Fibroblast of the aortic adventitia (primary cell): Measurements from ENCODE around the gene CXCR4. TPM values are rescaled to one million over a fixed set of nuclear protein-coding genes. Genes with fewer than 3 reads are reported as not detected.
"Not testable (repeated sequence)": the region's sequence is repeated elsewhere in the genome, so short reads cannot be mapped to it uniquely, and the experiment has no call there.

Source experiments
- DNase-seq: peaks from one replicate; pipeline ENCODE4 v3.0.0-alpha.2; 2010; ENCODE audit warnings: low read depth
- H3K4me3 ChIP-seq: 2 replicates; pipeline ENCODE4 v1.5.1; 2011; ENCODE audit warnings: low read depth, mild to moderate bottlenecking, control low read depth, low read length, moderate library complexity
- total RNA-seq: library from RNA; depleted of rRNA; stranded (reverse); fragments of >200 nt; gene quantifications from 2 replicates; pipeline ENCODE4 v1.2.3, GENCODE V29; 2012; ENCODE audit warnings: low replicate concordance
- TF ChIP-seq, protein P1 (sequence below): IDR thresholded peaks from 2 replicates; pipeline ENCODE4 v1.5.1; 2011; ENCODE audit warnings: mild to moderate bottlenecking, low read length, control low read depth, inconsistent platforms; ENCODE audit not compliant: insufficient read depth

Gene CXCR4
- total RNA-seq, 1 donor: 0.27 TPM

DNA sequence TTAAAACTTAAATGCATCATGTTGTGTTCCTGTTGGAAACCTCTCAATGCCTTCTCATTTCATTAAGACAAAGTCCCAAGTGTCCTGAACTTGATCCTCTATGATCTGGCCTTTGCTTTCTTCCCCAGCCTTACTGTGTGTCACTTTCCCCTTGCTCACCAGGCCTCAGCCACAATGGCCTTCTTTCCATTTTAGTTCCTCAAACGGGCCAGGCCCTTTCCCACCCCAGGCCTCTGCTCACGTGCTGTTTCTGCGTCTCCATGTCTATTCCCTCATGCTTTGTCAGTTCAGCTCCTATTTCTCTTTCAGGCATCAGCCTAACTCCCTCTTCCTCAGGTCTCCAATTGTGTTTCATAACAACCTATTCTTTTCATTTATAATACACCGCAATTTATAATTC, 19.5 kb downstream of the CXCR4 start:
- TF ChIP-seq, protein P1, sequence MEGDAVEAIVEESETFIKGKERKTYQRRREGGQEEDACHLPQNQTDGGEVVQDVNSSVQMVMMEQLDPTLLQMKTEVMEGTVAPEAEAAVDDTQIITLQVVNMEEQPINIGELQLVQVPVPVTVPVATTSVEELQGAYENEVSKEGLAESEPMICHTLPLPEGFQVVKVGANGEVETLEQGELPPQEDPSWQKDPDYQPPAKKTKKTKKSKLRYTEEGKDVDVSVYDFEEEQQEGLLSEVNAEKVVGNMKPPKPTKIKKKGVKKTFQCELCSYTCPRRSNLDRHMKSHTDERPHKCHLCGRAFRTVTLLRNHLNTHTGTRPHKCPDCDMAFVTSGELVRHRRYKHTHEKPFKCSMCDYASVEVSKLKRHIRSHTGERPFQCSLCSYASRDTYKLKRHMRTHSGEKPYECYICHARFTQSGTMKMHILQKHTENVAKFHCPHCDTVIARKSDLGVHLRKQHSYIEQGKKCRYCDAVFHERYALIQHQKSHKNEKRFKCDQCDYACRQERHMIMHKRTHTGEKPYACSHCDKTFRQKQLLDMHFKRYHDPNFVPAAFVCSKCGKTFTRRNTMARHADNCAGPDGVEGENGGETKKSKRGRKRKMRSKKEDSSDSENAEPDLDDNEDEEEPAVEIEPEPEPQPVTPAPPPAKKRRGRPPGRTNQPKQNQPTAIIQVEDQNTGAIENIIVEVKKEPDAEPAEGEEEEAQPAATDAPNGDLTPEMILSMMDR: no peak
- no peak for DNase-seq
- H3K4me3 ChIP-seq: no peak overlapping the region

GRCh38 chr2:136093583-136093982, 24.4 kb downstream of the CXCR4 start:
- TF ChIP-seq, protein P1: no peak
- DNase-seq: no peak
- no peak overlapping the region for H3K4me3 ChIP-seq

- TF ChIP-seq, protein P1: no peak
- no peak overlapping the region for H3K4me3 ChIP-seq
- DNase-seq: no peak
These were observed 26.1 kb downstream of the CXCR4 start for GRCh38 chr2:136091899-136092298.

DNA sequence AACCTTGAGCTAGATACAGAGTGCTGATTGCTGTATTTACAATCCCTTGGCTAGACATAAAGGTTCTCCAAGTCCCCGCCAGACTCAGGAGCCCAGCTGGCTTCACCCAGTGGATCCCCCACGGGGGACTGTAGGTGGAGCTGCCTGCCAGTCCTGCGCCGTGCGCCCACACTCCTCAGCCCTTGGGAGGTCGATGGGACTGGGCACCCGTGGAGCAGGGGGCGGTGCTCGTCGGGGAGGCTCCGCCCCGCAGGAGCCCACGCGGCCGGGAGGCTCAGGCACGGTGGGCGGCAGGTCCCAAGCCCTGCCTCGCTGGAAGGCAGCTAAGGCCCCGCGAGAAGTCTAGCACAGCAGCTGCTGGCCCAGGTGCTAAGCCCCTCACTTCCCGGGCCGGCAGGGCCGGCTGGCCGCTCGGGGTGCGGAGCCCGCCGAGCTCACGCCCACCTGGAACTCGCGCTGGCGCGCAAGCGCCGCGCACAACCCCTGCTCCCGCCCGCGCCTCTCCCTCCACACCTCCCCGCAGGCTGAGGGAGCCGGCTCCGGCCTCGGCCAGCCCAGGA, 30.0 kb downstream of the CXCR4 start:
- H3K4me3 ChIP-seq: not testable (repeated sequence)

DNA sequence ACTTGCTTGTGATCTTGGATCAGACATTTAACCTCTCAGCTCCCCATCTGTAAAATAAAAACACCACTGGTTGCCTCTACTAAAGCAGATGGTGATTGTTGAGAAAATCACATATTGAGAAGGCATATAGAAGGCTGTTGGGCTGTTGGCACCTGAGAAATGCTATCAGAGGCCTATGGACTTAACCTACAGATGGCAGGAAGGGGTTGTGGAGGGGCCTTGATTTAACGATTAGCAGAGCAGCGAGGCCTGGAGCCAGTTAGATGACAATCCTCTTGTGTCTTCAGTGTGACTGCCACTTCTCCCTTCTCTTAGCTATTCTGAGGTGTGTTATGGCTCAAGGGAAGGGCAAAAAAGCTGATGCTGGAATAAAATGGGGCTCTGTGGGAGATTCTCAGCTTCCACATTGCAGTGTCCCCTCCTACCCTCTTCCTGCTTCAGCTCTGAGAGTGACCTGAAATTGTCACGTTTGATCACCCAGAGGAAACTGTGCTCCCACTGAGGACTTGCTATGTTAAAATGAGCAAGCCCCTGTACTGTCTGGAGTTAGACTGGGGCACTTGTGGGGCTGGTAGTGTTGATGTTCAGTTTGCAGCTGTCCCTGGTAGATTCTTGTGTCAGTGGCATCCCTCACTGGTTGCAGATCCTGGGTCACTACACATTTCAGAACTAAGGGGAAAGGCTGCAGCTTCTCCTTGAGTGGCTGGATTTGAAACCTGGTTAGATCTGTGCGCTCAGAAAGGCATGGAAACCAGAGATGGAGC, 31.5 kb downstream of the CXCR4 start:
- TF ChIP-seq, protein P1: no peak
- H3K4me3 ChIP-seq: no peak overlapping the region
- no peak for DNase-seq

More for the DNA sequence above, 30.0 kb downstream of the CXCR4 start:
- DNase-seq: not testable (repeated sequence)

DNA sequence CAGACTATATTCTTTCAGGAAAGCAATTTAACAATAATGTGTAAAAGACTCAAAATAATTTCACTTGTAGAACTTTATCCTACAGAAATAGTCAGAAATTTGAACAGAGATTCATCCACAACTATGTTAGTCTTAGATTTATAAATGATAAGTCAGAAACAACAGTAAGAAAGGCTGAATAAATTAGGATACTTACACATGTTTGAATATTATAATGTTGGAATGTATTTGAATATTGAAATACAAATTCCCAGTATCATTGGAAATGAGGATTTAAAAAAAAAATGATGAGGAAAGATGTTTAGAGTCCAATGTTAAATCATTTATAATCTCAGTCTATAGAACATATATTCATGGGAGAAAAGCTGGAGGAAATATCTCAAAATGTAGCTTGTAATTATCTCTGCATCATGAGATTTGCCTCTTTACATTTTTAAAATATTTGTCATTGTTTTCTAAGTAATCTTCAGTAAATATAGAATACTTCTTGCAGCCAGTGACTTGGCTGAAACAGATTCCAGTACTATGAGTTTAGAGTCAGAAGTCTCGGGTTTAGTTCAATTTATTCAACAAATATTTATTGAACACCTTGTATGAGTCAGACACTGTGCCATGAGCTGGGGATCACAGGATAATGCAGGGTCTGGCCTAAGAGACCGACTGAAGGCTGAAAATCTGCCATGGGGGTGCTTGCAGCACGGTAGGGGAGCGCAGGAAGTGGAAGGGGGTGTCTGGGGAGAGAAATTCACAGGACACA, 32.3 kb downstream of the CXCR4 start:
- TF ChIP-seq, protein P1: no peak
- no peak for DNase-seq

DNA sequence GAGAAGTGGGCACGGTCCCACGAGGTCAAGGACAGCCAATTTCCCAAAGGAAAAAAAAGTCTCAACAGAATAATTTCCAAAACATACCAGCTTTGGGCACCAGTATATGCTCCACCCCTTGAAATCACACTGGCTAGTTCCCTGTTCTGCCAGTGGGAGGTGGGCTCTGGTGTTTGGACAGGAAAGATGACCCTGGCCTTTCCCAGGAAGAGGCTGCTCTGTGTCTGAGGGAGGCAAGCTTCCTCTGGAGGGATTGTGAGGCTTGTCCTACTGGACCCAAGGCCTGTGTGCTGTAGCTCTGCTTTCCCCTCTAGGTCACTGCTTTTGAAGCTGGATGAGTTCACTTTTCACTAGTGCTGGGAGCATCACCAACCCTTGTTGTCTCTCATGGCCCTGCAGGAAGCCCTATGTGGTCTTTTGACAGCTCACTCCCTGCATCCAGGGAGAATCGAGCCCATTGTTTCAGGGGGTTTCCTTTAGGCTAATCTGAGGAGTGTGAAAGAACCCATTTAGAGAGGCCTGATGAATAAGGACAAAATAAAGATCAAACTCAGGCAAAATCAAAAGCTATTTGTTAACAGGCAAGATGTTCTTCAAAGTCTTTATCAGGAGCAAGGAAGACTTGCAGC, 36.3 kb downstream of the CXCR4 start:
- DNase-seq: no peak
- TF ChIP-seq, protein P1: no peak
- H3K4me3 ChIP-seq: no peak overlapping the region

More for the DNA sequence above, 32.3 kb downstream of the CXCR4 start:
- H3K4me3 ChIP-seq: no peak overlapping the region
